ENCODE measurements around the gene ZDHHC14. TPM values are rescaled to one million over a fixed set of nuclear protein-coding genes. Genes with fewer than 3 reads are reported as not detected.

The ZDHHC14 gene
- total RNA-seq, 1 experiment from 2014 or later: 1.7 TPM

DNA sequence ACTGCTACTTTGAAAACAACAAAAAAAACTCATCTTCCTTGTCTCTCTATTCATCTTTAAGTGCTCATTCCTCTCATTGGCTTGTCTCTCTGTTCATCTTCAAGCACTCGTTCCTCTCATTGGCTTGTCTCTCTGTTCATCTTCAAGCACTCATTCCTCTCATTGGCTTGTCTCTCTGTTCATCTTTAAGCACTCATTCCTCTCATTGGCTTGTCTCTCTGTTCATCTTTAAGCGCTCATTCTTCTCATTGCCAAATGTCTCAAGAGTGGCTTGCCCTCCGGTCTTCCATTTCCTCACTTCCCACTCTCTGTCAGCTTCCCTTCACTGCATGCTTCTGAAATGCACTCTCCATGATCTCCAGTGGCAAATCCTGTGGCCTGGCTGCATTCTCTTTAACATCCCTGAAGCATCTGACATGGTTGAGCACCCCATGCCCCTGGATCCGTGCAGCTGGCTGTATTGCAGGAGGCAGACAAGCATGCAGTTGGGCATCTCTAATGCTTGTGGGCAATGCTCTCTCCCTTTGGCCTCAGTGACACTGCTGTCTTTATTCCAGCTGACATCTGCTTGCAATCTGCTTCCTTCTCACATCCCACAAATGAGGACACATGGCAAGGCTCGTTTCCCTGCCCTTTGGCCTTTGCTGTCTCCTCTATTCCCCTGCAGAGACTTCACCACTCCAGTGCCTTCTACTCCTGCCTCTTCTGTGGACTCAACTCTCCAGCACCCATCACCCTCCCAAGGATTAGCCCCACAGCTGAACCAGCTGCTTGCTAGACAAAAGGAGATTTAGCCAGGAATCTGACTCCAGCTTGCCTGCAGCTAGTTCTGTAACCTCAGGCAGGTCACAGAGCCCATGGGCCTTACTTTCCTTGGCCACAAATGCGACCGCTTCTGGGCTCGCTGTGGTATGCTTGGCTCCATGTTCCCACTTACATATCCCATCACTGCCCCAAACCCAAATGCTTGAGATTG, 298.9 kb downstream of the ZDHHC14 start:
- Histone ChIP-seq H4K91ac (ENCODE audit: insufficient read length, low read depth, low read length) (no peak overlapping the region), H3K79me1 (ENCODE audit: insufficient read depth, low read depth, low read length, poor library complexity, severe bottlenecking) (no peaks in the 10 kb centered on the region), H2BK120ac (ENCODE audit: low read depth, low read length, poor library complexity, severe bottlenecking) (no peak overlapping the region), H2AK5ac (ENCODE audit: insufficient read length, low read length) (no peak overlapping the region), H2BK20ac (ENCODE audit: low read depth, low read length, poor library complexity, severe bottlenecking) (no peak overlapping the region), H3K4me1 (ENCODE audit: insufficient read depth, low read length) (no peaks in the 10 kb centered on the region), H3T11ph (ENCODE audit: low read length) (no peak overlapping the region), H3K23me2 (ENCODE audit: insufficient read length, low read depth, low read length, poor library complexity, severe bottlenecking) (no peaks in the 10 kb centered on the region), H2AFZ (ENCODE audit: low read length) (no peak overlapping the region), H2BK5ac (ENCODE audit: insufficient read length, low read length) (no peak overlapping the region), H4K8ac (replicated peaks; ENCODE audit: insufficient read length, low read depth, low read length) (no peak overlapping the region), H3K9me3 (ENCODE audit: control insufficient read depth, low read depth, low read length) (no peaks in the 10 kb centered on the region), H4K20me1 (ENCODE audit: control insufficient read depth, insufficient read depth, insufficient read length) (no peaks in the 10 kb centered on the region), H2BK12ac (ENCODE audit: insufficient read length, low read depth, low read length) (no peak overlapping the region), H2BK15ac (ENCODE audit: low read depth, low read length) (no peak overlapping the region), H4K5ac (ENCODE audit: insufficient read length, low read depth, low read length) (no peak overlapping the region), H3K4ac (ENCODE audit: low read depth, low read length) (no peak overlapping the region), H3K23ac (ENCODE audit: insufficient read length, low read depth, low read length) (no peak overlapping the region), H3K18ac (ENCODE audit: insufficient read length, low read depth, low read length) (no peak overlapping the region), H3K4me2 (ENCODE audit: insufficient read depth, insufficient read length, low read length) (no peak overlapping the region), H3K14ac (ENCODE audit: insufficient read depth, low read length) (no peak overlapping the region), H3K79me2 (ENCODE audit: insufficient read depth, low read length) (no peaks in the 10 kb centered on the region), H3K56ac (ENCODE audit: insufficient read length, low read depth, low read length) (no peak overlapping the region), H3K9ac (ENCODE audit: extremely low read depth, insufficient read length, low read length) (no peak overlapping the region), H3K27me3 (ENCODE audit: insufficient read depth, low read length) (no peaks in the 10 kb centered on the region), H3K27ac (ENCODE audit: insufficient read length, low read depth, low read length) (no peak overlapping the region)
- Mint-ChIP-seq H3K27ac (no peak overlapping the region), H3K27me3 (ENCODE audit: low read depth) (peaks cover 4% of the 10 kb centered on the region; the same call in 1 of the 2 replicates), H3K4me1 (no peaks in the 10 kb centered on the region), H3K4me3 (no peak overlapping the region), H3K36me3 (ENCODE audit: insufficient read depth in 1 of 3, low read depth in 3 of 3) (no peaks in the 10 kb centered on the region), H3K9me3 (no peaks in the 10 kb centered on the region)
- no peak for DNase-seq
- WGBS (ENCODE audit: extremely low coverage, insufficient read length, low lambda C conversion rate): no CpG with 5 or more reads among the region's 8 CpGs
- TF ChIP-seq, protein P1, sequence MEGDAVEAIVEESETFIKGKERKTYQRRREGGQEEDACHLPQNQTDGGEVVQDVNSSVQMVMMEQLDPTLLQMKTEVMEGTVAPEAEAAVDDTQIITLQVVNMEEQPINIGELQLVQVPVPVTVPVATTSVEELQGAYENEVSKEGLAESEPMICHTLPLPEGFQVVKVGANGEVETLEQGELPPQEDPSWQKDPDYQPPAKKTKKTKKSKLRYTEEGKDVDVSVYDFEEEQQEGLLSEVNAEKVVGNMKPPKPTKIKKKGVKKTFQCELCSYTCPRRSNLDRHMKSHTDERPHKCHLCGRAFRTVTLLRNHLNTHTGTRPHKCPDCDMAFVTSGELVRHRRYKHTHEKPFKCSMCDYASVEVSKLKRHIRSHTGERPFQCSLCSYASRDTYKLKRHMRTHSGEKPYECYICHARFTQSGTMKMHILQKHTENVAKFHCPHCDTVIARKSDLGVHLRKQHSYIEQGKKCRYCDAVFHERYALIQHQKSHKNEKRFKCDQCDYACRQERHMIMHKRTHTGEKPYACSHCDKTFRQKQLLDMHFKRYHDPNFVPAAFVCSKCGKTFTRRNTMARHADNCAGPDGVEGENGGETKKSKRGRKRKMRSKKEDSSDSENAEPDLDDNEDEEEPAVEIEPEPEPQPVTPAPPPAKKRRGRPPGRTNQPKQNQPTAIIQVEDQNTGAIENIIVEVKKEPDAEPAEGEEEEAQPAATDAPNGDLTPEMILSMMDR (conservative IDR thresholded peaks at IDR 0.05): no peak

All from H9 (cell line).